Measurements from ENCODE around the gene QRSL1. TPM values are rescaled to one million over a fixed set of nuclear protein-coding genes. Genes with fewer than 3 reads are reported as not detected.

Gene QRSL1
- total RNA-seq, 4 donors from 2014 or later = 2.4 to 17.3 (median 12.6) TPM

GRCh38 chr6:106637717-106638341 lies 8.5 kb downstream of the QRSL1 start:
- in situ Hi-C loops (cut with MboI; ENCODE audit: low pct_ligation_motif_present in 1 of 4, low pct_unique_long_range_greater_than_20kb in 1 of 4, low sequenced_read_pairs in 3 of 4) = no loop called here
- Histone ChIP-seq H3K4me3 (no peak overlapping the region), H3K4me1 (peaks cover 0 to 5% (median 3%) of the 10 kb centered on the region in 4 donors), H3K36me3 (peaks cover 0 to 19% (median 10%) of the 10 kb centered on the region in 4 donors), H3K27ac (no peak overlapping the region), H3K27me3 (no peaks in the 10 kb centered on the region), H3K9me3 (no peaks in the 10 kb centered on the region)
- TF ChIP-seq POLR2AphosphoS5 (IDR thresholded peaks at IDR 0.05) (no peak), POLR2A (IDR thresholded peaks at IDR 0.05) (no peak), EP300 (IDR thresholded peaks at IDR 0.05; ENCODE audit: low read depth) (no peak), CTCF (IDR thresholded peaks at IDR 0.05) (no peak)
- intact Hi-C loops (cut with DNase I; ENCODE audit: low total_unique reads) = no loop called here
- WGBS, 2 donors (ENCODE audit: low coverage in 1 of 2) = 58 to 63% methylated on average over 4 to 6 of the region's 6 CpGs
- DNase-seq = no peak

GRCh38 chr6:106639812-106640211 lies 10.4 kb downstream of the QRSL1 start:
- no peaks in the 10 kb centered on the region for H3K9me3 ChIP-seq
- TF ChIP-seq CTCF (IDR thresholded peaks at IDR 0.05) (no peak), POLR2A (IDR thresholded peaks at IDR 0.05) (no peak), POLR2AphosphoS5 (IDR thresholded peaks at IDR 0.05) (no peak), EP300 (IDR thresholded peaks at IDR 0.05; ENCODE audit: low read depth) (no peak)
- H3K27me3 ChIP-seq = no peaks in the 10 kb centered on the region
- H3K36me3 ChIP-seq = peaks cover 0 to 37% (median 19%) of the 10 kb centered on the region in 4 donors
- DNase-seq = no peak
- 70 to 76% methylated on average over 4 of the region's 4 CpGs for WGBS, 2 donors (ENCODE audit: low coverage in 1 of 2)
- peaks cover 0 to 5% (median 3%) of the 10 kb centered on the region in 4 donors for H3K4me1 ChIP-seq
- intact Hi-C loops (cut with DNase I; ENCODE audit: low total_unique reads) (no loop called here), in situ Hi-C loops (cut with MboI; ENCODE audit: low pct_ligation_motif_present in 1 of 4, low pct_unique_long_range_greater_than_20kb in 1 of 4, low sequenced_read_pairs in 3 of 4) (no loop called here)
- H3K27ac ChIP-seq = no peak overlapping the region
- no peak overlapping the region for H3K4me3 ChIP-seq

GRCh38 chr6:106642476-106642875 lies 13.1 kb downstream of the QRSL1 start:
- Histone ChIP-seq H3K36me3 (peaks cover 0 to 50% (median 24%) of the 10 kb centered on the region in 4 donors), H3K27me3 (no peaks in the 10 kb centered on the region), H3K4me1 (peaks cover 0 to 4% (median 1%) of the 10 kb centered on the region in 4 donors), H3K27ac (no peak overlapping the region), H3K9me3 (no peaks in the 10 kb centered on the region), H3K4me3 (no peak overlapping the region)
- no peak for DNase-seq
- 96 to 97% methylated on average over 4 of the region's 4 CpGs for WGBS, 2 donors (ENCODE audit: low coverage in 1 of 2)
- intact Hi-C loops (cut with DNase I; ENCODE audit: low total_unique reads) (no loop called here), in situ Hi-C loops (cut with MboI; ENCODE audit: low pct_ligation_motif_present in 1 of 4, low pct_unique_long_range_greater_than_20kb in 1 of 4, low sequenced_read_pairs in 3 of 4) (no loop called here)
- TF ChIP-seq POLR2A (IDR thresholded peaks at IDR 0.05) = no peak
- no peak for TF ChIP-seq CTCF (IDR thresholded peaks at IDR 0.05)
- TF ChIP-seq POLR2AphosphoS5 (IDR thresholded peaks at IDR 0.05) = no peak
- TF ChIP-seq EP300 (IDR thresholded peaks at IDR 0.05; ENCODE audit: low read depth) = no peak

- in situ Hi-C loops (cut with MboI; ENCODE audit: low pct_ligation_motif_present in 1 of 4, low pct_unique_long_range_greater_than_20kb in 1 of 4, low sequenced_read_pairs in 3 of 4) = no loop called here
- no peak for TF ChIP-seq CTCF (IDR thresholded peaks at IDR 0.05)
- TF ChIP-seq POLR2A (IDR thresholded peaks at IDR 0.05) = no peak
- TF ChIP-seq POLR2AphosphoS5 (IDR thresholded peaks at IDR 0.05) = no peak
- TF ChIP-seq EP300 (IDR thresholded peaks at IDR 0.05; ENCODE audit: low read depth) = no peak
- DNase-seq = no peak
- 80 to 93% methylated on average over 1 to 2 of the region's 2 CpGs for WGBS, 2 donors (ENCODE audit: low coverage in 1 of 2)
- peaks cover 0 to 2% (median under 1%) of the 10 kb centered on the region in 4 donors for H3K4me1 ChIP-seq
- no peak overlapping the region for H3K27ac ChIP-seq
- no peaks in the 10 kb centered on the region for H3K27me3 ChIP-seq
- intact Hi-C loops (cut with DNase I; ENCODE audit: low total_unique reads) = no loop called here
- peaks cover 0 to 50% (median 24%) of the 10 kb centered on the region in 4 donors for H3K36me3 ChIP-seq
- no peak overlapping the region for H3K4me3 ChIP-seq
- no peaks in the 10 kb centered on the region for H3K9me3 ChIP-seq
Observed at GRCh38 chr6:106643061-106643460, 13.7 kb downstream of the QRSL1 start.
